ENCODE data around the gene HS6ST3. TPM values are rescaled to one million over a fixed set of nuclear protein-coding genes. Genes with fewer than 3 reads are reported as not detected.

The HS6ST3 gene
- total and polyA plus RNA-seq, 2 donors (not counting 1 experiment from before 2014, with no cell fraction given) = not detected

- H3K36me3 ChIP-seq (ENCODE audit: control insufficient read depth, insufficient read depth, low read length) = no peaks in the 10 kb centered on the region
- no peak overlapping the region for H3K9ac ChIP-seq (ENCODE audit: insufficient read depth, low read length)
- H3K9me3 ChIP-seq (ENCODE audit: control insufficient read depth, insufficient read depth, low read depth, low read length) = no peaks in the 10 kb centered on the region
- H2AFZ ChIP-seq (ENCODE audit: low read length) = no peak overlapping the region
- H3K27ac ChIP-seq (ENCODE audit: insufficient read depth, low read length) = no peak overlapping the region
- no peak for DNase-seq (ENCODE audit: low read depth in 2 of 2)
- no peaks in the 10 kb centered on the region for H3K4me1 ChIP-seq (ENCODE audit: control insufficient read depth, extremely low read depth, insufficient read depth, low read length)
- H3K4me3 ChIP-seq (replicated peaks in 1 of 4; ENCODE audit: control extremely low read depth in 1 of 4, insufficient read depth in 1 of 4, low read depth in 3 of 4, low read length in 4 of 4) = no peak overlapping the region
- H3K79me2 ChIP-seq (ENCODE audit: control insufficient read depth, insufficient read depth, low read length) = no peaks in the 10 kb centered on the region
- no peaks in the 10 kb centered on the region for H4K20me1 ChIP-seq (ENCODE audit: control insufficient read depth, extremely low read depth, insufficient read depth, low read length)
- TF ChIP-seq EZH2 (IDR thresholded peaks at IDR 0.05; ENCODE audit: low read length, missing control alignments) = no peak
- no peak for TF ChIP-seq CTCF (conservative IDR thresholded peaks at IDR 0.05 in 1 of 2, IDR thresholded peaks at IDR 0.05 in 1 of 2; ENCODE audit: low read depth in 1 of 2, low read length in 2 of 2)
- H3K27me3 ChIP-seq (ENCODE audit: control insufficient read depth, insufficient read depth, low read length) = no peaks in the 10 kb centered on the region
- H3K4me2 ChIP-seq (ENCODE audit: extremely low read depth, insufficient read depth, low read length) = no peak overlapping the region
Observed at GRCh38 chr13:96284971-96285370, 195.1 kb downstream of the HS6ST3 start.

DNA sequence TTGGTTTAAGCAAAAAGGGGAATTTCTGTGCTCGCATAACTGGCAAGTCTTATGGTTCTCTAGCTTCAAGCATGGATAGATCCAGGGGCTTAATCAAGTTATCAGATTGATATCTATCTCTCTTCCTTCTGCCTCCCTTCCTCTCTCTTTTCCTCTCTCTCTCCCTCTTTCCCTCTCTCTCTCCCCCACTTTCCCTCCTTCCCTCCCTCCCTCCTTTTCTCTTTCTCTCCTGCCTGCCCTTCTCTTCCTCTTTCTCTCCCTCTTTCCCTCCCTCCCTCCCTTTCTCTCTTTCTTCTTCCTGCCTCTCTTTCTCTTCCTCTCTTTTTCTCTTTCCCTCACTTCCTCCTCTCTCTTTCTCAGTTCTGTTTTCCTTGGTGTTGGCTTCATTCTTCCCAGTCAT is 195.8 kb downstream of the HS6ST3 start:
- no peak overlapping the region for H3K9ac ChIP-seq (ENCODE audit: insufficient read depth, low read length)
- no peaks in the 10 kb centered on the region for H3K36me3 ChIP-seq (ENCODE audit: control insufficient read depth, insufficient read depth, low read length)
- H3K9me3 ChIP-seq (ENCODE audit: control insufficient read depth, insufficient read depth, low read depth, low read length) = no peaks in the 10 kb centered on the region
- H3K27ac ChIP-seq (ENCODE audit: insufficient read depth, low read length) = no peak overlapping the region
- H3K4me2 ChIP-seq (ENCODE audit: extremely low read depth, insufficient read depth, low read length) = no peak overlapping the region
- H3K4me3 ChIP-seq (replicated peaks in 1 of 4; ENCODE audit: control extremely low read depth in 1 of 4, insufficient read depth in 1 of 4, low read depth in 3 of 4, low read length in 4 of 4) = no peak overlapping the region
- no peaks in the 10 kb centered on the region for H3K4me1 ChIP-seq (ENCODE audit: control insufficient read depth, extremely low read depth, insufficient read depth, low read length)
- H3K79me2 ChIP-seq (ENCODE audit: control insufficient read depth, insufficient read depth, low read length) = no peaks in the 10 kb centered on the region
- H3K27me3 ChIP-seq (ENCODE audit: control insufficient read depth, insufficient read depth, low read length) = no peaks in the 10 kb centered on the region
- no peak for DNase-seq (ENCODE audit: low read depth in 2 of 2)
- H4K20me1 ChIP-seq (ENCODE audit: control insufficient read depth, extremely low read depth, insufficient read depth, low read length) = no peaks in the 10 kb centered on the region
- H2AFZ ChIP-seq (ENCODE audit: low read length) = no peak overlapping the region
- TF ChIP-seq EZH2 (IDR thresholded peaks at IDR 0.05; ENCODE audit: low read length, missing control alignments) = no peak
- TF ChIP-seq CTCF (conservative IDR thresholded peaks at IDR 0.05 in 1 of 2, IDR thresholded peaks at IDR 0.05 in 1 of 2; ENCODE audit: low read depth in 1 of 2, low read length in 2 of 2) = no peak

DNA sequence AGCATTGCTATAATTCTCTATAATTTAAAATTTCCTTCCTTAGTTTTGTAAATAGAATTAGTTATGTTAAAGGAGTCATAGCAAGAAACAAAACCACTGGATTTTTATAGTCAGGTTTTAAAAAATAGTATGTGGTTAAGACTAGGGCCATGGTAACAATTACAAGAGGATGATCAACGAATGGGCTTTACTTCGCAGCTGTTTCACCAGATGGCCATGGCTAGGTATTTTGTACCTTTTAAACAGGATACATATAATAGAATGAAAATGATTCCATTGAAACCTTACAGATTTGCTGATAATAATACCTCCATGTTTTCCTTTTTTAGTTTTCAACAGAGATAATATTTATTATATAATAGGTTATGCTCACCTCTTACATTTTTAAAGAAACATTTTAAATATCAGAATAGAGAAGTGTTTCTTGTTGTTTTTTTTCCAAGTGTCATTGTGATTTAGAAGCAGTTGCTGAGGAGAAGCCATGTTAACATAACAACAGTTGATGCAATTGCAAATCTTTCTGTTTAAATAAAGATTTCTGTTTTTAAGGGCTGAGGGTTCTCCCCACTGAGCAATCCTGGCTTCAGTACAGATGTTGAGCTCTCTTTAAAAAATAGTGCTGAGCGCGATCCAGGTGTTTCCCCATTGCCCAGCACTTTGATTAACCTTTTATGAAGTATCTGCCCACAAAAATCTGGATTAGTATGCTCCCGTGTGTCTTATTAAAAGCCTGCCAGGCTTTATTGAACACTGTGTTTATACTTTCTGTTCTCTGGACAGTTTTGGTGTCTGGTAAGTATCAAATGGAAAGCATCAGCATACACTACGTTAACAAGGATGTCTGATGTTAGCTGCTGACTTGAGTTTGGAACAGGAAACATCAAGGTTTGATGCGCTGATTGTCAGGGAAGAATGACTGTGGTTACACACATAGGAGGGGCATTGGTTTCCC is 205.3 kb downstream of the HS6ST3 start:
- Histone ChIP-seq H3K27ac (ENCODE audit: insufficient read depth, low read length) (no peak overlapping the region), H3K9me3 (ENCODE audit: control insufficient read depth, insufficient read depth, low read depth, low read length) (no peaks in the 10 kb centered on the region), H3K4me2 (ENCODE audit: extremely low read depth, insufficient read depth, low read length) (no peak overlapping the region), H3K4me1 (ENCODE audit: control insufficient read depth, extremely low read depth, insufficient read depth, low read length) (no peaks in the 10 kb centered on the region), H2AFZ (ENCODE audit: low read length) (no peak overlapping the region), H4K20me1 (ENCODE audit: control insufficient read depth, extremely low read depth, insufficient read depth, low read length) (no peaks in the 10 kb centered on the region), H3K9ac (ENCODE audit: insufficient read depth, low read length) (no peak overlapping the region), H3K79me2 (ENCODE audit: control insufficient read depth, insufficient read depth, low read length) (no peaks in the 10 kb centered on the region), H3K4me3 (replicated peaks in 1 of 4; ENCODE audit: control extremely low read depth in 1 of 4, insufficient read depth in 1 of 4, low read depth in 3 of 4, low read length in 4 of 4) (no peak overlapping the region), H3K27me3 (ENCODE audit: control insufficient read depth, insufficient read depth, low read length) (no peaks in the 10 kb centered on the region), H3K36me3 (ENCODE audit: control insufficient read depth, insufficient read depth, low read length) (no peaks in the 10 kb centered on the region)
- TF ChIP-seq EZH2 (IDR thresholded peaks at IDR 0.05; ENCODE audit: low read length, missing control alignments) = no peak
- no peak for TF ChIP-seq CTCF (conservative IDR thresholded peaks at IDR 0.05 in 1 of 2, IDR thresholded peaks at IDR 0.05 in 1 of 2; ENCODE audit: low read depth in 1 of 2, low read length in 2 of 2)
- DNase-seq (ENCODE audit: low read depth in 2 of 2) = no peak
